Measurements from ENCODE around the gene RNF126.
"Not testable (repeated sequence)": the region's sequence is repeated elsewhere in the genome, so short reads cannot be mapped to it uniquely, and the experiment has no call there.

Gene RNF126

DNA sequence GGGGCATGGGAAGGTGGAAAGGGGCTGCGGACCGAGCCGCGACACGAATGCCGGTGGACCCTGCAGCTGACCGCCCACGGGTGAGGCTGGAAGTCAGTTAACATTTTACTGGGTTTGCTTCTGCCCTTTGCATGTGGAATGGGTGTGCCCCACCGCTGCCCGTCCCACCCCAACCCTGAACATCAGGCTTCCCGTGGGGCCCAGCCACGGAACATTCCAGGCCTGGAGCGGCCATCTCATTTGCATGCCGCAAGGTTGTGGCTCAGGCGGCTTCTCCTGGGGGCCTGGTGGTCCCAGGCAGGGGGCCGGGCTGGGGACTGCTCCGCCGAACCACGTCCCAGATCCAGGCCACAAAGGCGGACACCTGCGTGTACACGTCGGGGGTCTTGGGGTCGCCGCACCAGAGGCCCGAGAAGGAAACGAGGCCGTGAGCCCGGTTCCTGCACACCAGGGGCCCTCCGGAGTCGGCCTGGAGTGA lies 22.5 kb upstream of the RNF126 start:
- no peak for DNase-seq

DNA sequence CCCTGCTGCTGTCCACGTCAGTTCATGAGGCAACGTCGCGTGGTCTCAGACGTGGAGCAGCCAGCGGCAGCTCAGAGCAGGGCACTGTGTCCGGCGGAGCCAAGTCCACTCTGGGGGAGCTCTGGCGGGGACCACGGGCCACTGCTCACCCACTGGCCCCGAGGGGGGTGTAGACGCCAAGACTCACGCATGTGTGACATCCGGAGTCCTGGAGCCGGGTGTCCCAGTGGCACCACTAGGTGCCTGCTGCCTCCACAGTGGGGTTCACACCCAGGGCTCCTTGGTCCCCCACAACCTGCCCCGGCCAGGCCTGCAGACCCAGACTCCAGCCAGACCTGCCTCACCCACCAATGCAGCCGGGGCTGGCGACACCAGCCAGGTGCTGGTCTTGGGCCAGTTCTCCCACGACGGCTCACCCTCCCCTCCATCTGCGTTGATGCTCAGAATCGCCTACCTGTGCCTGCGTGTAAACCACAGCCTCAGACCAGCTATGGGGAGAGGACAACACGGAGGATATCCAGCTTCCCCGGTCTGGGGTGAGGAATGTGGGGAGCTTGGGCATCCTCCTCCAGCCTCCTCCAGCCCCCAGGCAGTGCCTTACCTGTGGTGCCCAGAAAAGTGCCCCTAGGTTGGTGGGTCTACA lies 19.8 kb upstream of the RNF126 start:
- no peak for DNase-seq

DNA sequence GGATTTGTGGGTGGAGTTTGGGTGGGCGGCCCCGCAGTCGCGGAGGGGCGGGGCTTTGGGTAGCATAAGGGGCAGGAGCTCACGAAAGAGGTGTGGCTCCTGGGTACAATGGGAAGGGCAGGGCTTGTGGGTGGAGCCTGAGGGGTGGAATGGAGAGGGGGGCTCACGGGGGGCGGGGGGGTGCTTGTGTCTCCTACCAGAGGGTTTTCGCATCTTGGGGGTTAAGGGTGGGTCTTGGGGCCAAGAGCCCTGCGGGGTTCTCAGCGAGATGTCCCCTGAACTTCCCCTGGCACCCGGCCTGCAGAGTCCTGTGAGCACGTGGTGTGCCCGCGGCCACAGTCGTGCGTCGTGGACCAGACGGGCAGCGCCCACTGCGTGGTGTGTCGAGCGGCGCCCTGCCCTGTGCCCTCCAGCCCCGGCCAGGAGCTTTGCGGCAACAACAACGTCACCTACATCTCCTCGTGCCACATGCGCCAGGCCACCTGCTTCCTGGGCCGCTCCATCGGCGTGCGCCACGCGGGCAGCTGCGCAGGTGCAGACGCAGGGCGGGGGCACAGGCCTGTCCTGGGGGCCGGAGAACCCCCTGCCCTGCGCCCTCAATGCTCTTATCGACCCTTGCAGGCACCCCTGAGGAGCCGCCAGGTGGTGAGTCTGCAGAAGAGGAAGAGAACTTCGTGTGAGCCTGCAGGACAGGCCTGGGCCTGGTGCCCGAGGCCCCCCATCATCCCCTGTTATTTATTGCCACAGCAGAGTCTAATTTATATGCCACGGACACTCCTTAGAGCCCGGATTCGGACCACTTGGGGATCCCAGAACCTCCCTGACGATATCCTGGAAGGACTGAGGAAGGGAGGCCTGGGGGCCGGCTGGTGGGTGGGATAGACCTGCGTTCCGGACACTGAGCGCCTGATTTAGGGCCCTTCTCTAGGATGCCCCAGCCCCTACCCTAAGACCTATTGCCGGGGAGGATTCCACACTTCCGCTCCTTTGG lies 18.3 kb upstream of the RNF126 start:
- no peak for DNase-seq

DNA sequence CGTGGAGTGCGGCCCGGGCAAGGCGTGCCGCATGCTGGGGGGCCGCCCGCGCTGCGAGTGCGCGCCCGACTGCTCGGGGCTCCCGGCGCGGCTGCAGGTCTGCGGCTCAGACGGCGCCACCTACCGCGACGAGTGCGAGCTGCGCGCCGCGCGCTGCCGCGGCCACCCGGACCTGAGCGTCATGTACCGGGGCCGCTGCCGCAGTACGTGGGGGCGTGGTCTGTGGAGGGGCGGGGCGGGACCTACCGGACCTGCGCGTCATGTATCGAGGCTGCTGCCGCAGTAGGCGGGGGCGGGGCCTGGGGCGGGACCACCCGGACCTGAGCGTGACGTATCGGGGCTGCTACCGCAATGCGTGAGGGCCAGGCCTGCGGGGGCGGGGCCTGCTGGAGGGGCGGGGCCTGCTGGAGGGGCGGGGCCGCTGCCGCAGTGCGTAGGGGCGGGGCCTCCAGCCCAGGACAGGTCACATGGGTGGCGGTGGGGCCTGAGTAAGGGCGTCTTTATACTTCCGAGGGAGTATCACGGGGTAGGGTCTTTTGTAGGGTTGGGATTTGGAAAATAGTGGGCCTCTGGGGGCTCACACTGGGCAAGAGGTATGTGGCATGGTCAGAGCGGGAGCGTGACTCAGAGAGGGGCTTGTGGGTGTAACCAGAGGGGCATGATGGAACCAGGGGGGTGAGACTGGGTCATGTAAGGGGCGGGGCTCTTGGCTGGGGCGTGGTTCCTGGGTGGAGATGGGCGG lies 17.4 kb upstream of the RNF126 start:
- DNase-seq = peak; percentile 99

DNA sequence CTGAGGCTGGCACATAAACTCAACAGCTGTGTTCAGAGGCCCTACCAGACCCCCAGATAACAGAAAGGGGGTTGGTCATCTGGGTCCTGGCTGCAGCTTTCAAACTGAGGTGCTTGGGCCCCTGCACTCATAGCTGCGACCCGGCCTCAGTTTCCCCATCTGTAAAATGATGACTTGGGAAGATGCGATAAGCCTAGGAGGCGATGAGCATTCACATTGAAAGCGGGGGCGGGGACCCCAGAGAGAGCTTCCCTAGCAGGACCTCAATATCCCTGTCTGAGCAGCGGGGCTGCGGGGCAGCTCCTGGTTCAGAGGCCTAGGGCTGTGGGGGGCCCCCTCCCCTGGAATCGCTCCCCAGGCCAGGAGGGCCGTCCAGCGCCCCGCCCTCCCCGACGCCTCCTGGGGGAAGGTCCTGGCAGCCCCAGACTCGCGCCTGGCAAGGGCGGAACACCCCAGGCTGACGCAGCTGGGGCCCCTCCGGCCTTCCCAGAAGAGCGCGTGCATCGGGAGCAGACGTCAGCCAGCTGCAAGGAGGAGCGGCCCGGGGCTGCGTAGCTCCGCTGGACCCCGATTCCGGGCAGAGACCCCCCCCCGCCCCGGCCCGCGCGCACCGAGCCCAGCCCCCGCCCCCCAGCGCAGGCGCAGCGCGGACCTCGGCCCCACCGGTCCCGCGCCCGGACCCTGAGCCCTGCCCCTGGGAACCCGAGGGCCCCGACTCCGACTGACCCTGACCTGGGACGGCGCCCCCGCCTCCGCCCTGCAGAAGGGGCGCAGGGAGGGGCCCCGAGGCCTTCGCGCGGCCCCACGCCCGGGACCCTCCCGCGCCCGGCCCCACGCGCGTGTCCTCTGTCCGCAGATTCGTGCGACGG lies 16.6 kb upstream of the RNF126 start:
- peak; percentile 41 for DNase-seq

DNA sequence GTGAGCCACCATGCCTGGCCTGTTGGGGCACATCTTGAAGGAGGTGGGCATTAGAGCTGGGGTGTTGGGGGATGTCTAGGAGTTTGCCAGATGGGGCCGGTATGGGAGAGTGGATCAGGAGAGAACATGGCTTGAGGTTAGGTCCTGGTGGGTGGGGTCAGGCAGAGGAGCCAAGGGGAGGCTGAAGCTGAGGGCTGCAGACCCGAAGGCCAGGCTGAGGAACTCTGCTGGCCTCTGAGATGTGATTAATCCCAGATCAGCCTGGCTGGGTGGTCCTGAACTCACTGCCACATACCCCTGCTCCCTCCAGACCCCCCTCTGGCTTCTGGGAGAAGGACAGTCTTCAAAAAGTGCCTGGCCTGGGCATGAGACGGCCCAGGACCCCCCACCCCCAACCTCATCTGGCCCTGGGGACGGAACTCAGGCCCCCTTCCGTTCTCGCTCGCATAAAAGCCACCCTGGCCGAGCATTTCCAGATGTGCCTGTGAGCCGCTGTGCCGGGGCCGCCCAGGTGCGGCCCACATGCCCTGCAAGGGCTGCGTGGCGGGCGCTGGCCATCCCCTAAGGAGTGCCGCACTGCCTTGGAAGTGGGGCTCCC lies 15.9 kb upstream of the RNF126 start:
- DNase-seq = no peak

DNA sequence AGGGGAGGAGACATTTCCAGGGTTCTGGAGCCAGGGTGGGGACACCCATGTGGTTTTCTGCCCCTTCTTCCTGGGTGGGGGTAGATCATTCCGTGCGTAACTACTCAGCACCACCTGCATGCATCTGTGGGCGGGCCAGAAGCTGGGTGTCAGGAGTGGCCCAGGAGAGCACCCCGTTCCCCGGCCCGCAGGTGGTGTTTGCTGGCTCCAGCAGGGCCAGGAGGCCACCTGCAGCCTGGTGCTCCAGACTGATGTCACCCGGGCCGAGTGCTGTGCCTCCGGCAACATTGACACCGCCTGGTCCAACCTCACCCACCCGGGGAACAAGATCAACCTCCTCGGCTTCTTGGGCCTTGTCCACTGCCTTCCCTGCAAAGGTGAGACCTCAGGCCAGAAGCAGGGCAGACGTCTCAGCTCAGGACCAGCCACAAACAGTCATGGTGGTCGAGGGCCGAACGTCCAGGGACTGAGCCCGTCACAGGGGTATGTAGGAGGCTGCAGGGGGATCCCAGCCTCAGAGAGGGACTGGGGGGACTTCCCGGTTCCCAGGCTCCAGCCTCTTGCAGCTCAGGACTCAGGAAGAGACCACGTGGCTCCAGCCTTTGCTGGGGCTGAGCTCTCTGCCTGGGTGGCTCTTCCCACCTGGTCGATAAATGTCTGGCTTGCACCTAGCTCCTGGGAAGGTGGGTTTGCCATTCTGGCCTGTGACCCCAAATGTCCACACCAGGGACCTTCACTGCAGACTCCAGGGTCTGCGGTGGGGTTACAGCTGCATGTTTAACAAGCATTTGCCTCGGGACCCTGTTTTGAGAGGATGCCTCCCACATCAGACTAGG lies 14.8 kb upstream of the RNF126 start:
- no peak for DNase-seq

DNA sequence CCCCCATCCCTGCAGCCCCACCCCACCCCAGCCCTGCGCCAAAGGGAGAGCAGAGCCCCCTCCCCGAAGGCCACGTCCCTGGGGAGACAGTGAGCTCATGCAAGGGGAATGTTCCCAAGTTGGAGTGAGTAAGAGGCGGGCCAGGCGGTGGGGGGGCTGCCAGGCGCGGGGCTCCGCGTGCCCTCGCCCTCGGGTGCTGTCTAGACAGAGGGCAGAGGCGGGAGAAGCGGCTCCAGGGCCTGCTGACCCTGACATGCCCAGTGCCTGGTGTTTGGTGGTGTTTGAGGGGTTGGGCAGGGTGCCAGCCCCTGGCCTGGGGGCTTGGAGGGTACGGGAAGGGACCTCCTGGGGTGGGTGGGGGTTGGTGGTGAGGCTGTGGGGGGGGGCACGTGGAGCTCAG lies 14.2 kb upstream of the RNF126 start:
- no peak for DNase-seq

DNA sequence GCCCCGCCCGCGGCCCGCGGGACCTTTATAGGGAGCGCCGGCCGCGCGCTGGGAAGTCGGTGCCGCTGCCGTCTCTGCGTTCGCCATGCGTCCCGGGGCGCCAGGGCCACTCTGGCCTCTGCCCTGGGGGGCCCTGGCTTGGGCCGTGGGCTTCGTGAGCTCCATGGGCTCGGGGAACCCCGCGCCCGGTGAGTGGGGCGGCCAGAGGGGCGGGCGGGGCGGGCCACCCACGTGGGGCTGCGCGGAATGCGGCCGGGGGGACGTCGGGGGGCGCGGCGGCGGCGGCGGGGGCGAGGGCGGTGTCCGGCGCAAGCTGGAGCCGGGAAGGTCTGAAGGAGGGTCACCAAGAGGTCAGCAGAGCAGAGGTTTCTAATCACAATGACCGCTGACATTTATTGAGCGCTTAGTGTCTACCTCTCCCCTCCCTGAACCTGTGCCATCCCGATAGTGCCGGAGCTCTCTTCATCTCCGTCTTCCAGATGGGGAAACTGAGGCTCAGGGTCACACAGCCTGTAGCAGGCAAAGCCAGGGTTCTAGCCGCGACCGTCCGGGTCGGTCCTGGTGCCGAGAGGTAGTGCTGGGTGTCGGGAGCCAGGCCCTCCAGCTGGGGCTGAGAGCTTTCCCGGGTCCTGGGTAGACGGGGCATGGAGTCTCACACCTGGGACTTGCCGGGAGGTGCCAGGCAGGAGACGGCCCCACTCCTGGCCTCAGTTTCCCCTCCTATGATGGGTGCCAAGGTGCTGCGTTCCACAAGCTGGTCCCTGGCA lies 13.5 kb upstream of the RNF126 start, which contains the start of gene FSTL3:
FSTL3 (plus strand) TSS at position 54 of the 767 bp plus-strand sequence; CDS start at position 86, 32 bp downstream.
- DNase-seq = no peak

DNA sequence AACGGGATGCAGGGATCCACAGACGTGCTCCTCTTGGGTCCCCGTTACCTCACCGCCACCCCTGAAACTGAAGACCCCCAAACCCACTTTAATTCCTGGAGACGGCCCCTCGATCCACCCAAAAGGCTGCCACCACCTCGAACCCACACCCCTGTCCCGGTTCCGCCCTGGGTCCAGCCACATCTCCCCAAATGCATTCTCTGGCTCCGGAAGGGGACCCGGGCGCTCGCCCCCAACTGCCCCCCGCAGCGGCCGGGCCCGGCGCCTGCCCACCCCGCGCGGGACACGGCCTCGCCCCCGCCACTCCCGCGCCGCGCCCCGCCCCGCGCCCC lies 13.0 kb upstream of the RNF126 start:
- DNase-seq = no peak

DNA sequence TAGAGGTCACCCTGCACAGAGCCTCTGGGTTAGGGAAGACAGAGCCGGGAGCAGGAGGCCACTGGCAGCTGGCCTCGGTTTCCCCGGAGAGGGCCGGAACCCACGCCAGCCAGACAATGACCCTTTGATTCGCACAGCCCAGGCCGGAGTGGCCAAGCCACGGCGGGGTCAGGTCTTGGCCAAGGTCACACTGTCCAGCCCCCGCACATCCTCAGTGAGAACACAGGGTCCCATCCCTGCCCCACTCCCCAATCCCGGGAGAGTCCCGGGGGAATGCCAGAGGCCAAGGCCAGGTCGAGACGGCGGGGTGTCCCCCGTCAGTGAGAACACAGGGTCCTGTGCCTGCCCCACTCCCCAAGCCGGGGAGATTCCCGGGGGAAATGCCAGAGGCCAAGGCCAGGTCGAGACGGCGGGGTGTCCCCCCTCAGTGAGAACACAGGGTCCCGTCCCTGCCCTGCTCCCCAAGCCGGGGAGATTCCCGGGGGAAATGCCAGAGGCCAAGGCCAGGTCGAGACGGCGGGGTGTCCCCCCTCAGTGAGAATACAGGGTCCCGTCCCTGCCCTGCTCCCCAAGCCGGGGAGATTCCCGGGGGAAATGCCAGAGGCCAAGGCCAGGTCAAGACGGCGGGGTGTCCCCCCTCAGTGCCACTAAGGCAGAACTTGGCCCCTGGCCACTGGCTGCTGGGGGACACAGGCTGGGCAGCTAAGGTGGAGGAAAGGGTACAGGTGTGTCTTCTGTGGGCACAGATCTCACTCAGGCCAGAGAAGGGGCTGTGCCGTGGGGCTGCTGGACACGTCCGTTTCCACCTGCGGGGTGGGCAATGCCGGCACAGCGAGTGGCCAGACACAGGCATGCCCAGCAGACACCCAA lies 11.5 kb upstream of the RNF126 start:
- DNase-seq = no peak

DNA sequence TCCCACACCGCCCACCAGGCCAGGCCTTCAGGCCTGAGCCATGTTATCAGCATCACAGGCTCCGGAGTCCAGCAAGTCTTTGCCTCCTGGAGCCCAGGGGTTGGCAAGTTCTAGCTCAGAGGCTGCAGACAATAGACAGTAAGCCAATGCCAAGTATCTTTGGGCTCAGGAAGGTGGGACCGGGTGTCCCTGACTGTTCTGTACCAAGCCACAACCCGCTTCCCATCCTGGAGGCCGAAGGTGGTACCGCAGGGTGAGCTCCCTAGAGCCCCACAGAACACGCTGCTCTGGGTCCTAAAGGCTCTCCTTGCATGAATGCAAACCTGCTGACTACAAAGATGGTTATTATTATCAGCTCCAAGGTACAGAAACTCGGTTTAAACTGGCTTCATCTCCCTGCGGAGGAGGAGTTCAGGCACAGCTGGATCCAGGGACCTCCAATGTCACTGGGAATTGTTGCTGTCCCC lies 7.6 kb upstream of the RNF126 start:
- no peak for DNase-seq

DNA sequence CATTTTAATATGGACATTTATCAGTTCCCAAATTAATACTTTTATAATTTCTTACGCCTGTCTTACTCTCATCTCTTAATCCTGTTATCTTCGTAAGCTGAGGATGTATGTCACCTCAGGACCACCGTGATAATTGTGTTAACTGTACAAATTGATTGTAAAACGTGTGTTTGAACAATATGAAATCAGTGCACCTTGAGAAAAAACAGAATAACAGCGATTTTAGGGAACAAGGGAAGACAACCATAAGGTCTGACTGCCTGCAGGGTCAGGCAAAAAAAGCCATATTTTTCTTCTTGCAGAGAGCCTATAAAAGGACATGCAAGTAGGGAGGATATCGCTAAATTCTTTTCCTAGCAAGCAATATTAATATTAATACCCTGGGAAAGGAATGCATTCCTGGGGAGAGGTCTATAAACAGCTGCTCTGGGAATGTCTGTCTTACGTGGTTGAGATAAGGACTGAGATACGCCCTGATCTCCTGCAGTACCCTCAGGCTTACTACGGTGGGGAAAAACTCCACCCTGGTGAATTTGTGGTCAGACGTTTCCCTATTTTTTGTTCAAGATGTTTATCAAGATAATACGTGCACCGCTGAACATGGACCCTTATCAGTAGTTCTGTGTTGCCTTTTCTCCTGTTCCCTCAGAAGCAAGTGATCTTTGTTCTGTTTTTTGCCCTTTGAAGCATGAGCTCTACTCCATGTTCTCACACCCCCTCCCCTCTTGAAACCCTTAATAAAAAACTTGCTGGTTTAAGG lies 5.8 kb upstream of the RNF126 start:
- not testable (repeated sequence) for DNase-seq

DNA sequence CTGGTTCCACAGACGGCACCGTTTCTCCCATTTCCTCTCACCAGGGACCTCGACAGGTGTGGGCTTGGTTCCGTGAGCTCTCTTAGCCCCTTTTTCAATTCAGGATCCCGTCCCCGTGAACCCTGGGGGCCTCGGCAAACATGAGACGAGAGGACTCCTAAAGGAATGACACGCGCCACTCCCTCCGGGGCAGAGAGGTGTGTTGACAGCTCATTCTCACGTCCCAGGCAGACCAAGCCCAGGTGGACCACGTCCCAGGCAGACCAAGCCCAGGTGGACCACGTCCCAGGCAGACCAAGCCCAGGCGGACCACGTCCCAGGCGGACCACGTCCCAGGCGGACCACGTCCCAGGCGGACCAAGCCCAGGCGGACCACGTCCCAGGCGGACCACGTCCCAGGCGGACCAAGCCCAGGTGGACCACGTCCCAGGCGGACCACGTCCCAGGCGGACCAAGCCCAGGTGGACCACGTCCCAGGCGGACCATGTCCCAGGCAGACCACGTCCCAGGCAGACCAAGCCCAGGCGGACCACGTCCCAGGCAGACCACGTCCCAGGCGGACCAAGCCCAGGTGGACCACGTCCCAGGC lies 4.1 kb upstream of the RNF126 start:
- DNase-seq = not testable (repeated sequence)

DNA sequence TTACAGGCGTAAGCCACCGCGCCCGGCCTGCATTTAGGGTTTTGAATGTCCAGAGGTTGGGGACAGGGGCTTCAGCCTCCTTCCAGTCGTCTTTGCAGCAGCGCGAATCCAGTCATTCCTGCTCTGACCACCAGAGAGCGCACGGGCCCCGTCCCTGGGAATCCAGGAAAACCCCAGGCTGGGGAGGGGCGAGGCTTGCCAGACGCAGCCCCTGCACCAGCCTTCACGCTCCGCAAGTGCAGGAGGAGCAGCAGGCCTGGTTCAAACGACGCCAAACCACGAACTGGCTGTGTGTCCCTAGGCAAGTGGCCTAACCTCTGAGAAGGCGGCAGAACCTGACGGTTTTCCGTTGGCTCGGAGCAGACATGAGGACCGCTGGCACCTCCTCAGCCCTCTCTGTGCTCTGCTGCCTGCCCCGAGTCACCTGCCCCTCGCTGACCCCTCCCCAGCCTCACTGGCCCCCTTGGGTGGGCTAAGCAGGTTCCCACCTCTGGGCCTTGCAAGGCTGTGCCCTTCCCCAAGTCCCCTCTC lies 2.0 kb upstream of the RNF126 start:
- DNase-seq = peak; percentile 70

DNA sequence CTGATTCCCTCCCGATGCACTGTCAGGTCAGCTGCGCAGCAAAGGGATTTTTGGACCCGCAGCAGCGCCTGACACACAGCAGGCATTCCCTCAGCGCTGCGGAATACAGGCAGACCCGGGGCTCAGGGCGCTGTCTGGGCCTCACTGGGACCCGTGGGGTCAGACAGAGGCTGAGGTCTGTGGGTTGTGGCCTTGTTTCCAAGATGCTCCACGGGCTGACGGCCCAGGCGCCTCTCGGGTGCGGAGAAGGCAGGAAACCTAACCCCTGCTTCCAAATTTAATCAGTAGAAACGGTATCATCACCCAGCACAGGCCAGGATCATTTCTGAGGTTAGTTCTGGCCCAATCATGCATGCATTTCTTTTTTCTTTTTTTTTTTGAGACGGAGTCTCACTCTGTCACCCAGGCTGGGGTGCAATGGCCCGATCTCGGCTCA lies 686 bp upstream of the RNF126 start:
- peak; percentile 63 for DNase-seq

DNA sequence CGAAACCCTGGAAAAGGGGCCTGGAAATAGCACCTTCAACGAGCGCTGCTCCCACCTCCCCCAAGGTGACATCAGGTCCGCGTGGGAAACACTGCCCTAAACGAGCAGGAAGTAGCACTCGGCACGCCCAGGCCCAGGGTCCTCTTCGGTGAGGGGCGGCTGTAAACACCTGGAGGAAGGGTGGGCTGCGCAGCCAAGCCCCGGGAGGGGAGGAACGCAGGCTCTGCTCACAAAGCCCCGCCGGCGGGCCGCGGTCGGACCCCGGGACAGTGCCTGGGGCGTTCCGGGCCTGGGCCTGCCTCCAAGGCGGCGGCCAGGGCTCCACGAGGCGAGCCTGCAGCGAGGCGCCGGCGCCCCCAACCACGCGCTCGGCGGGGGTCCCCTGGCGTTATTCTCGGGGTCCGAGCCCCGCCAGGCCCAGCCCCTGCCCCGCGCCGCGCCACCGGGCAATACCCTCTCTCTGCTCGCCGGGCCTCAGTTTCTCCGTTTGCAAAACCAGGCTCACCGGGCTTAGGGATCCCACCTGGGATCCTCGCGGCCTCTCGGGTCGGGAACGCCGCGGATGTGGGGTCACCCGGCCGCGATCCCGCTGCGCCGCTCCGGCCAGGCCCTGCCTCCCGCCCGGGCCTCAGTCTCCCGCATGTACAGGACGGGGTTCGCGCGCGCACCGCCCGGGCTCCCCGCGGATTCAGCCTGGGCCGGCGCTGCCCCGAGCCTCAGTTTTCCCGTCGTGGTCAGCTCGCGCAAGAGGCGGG lies 630 bp downstream of the RNF126 start:
- peak; percentile 45 for DNase-seq
